ENCODE measurements around the gene C20orf144. TPM values are rescaled to one million over a fixed set of nuclear protein-coding genes. Genes with fewer than 3 reads are reported as not detected.

Gene C20orf144
- total and polyA plus RNA-seq, 4 donors, result not detected

DNA sequence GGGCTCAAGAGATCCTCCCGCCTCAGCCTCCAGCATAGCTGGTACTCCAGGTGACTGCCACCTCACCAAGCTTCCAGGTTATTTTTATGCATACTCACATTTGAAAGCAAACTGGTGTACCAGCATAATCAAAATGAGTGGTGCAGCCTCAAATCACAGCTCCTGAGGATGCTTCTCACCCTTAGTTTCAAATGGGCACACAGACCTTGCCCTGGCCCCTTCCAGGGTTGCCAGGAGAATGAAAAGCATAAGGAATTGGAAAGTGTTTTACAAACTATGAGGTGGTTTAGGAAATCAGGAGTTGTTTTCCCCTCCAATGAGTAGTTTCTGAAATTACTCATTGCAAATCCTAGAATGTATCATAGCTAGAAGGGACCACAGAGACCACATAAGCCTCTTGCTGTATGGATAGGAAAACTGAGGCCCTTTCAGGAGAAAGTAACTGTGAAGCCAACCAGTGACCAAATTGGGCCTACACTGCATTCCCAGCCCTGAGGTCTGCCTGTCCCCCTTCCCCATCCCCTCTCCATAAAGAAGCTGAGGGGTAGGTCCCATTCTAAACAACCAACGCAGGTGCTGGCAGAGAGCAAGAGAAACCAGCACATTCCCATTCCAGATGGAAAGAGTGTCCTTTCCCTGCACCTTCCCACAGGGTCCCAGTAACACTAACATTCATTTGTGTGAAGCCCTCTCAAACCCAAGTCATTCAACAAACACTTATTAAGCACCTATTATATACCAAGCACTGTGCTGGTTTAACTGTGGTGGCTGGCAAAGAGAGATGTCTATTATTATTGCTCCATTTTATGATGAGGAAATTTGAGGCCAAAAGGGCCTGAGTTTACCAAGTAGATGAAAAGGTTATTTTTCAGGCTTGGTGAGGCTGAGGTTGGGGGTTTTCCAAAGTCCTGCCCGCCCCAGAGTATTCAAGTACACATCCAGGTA lies 26.1 kb downstream of the C20orf144 start:
- 96% methylated on average over 3 of the region's 3 CpGs for WGBS

More for the DNA sequence above, 26.1 kb downstream of the C20orf144 start:
- Histone ChIP-seq H3K27me3 (ENCODE audit: control insufficient read depth in 4 of 4, insufficient read depth in 4 of 4, low read length in 3 of 4) (no peaks in the 10 kb centered on the region), H3K27ac (ENCODE audit: low read depth in 1 of 2, low read length in 2 of 2) (no peak overlapping the region), H3K4me3 (ENCODE audit: low read depth in 1 of 3, low read length in 3 of 3) (no peak overlapping the region), H3K9ac (ENCODE audit: low read depth in 1 of 2, low read length in 2 of 2) (no peak overlapping the region), H3K36me3 (ENCODE audit: control insufficient read depth in 4 of 4, insufficient read depth in 3 of 4, low read depth in 1 of 4, low read length in 3 of 4) (no peaks in the 10 kb centered on the region), H3K4me1 (ENCODE audit: control insufficient read depth in 4 of 4, insufficient read depth in 4 of 4, low read length in 3 of 4) (peaks cover 2 to 19% (median 8%) of the 10 kb centered on the region in 4 donors), H3K9me3 (ENCODE audit: control insufficient read depth in 4 of 4, low read length in 3 of 4) (no peaks in the 10 kb centered on the region)
- no peak for DNase-seq (ENCODE audit: low spot score)
- TF ChIP-seq RAD21 (IDR thresholded peaks at IDR 0.05) (no peak), TAF1 (conservative IDR thresholded peaks at IDR 0.05) (no peak), YY1 (IDR thresholded peaks at IDR 0.05) (no peak), NR2F2 (IDR thresholded peaks at IDR 0.05) (no peak), GABPA (IDR thresholded peaks at IDR 0.05 in 1 of 2, conservative IDR thresholded peaks at IDR 0.05 in 1 of 2) (no peak), HNF4A (conservative IDR thresholded peaks at IDR 0.05) (no peak), RXRA (IDR thresholded peaks at IDR 0.05) (no peak), JUND (IDR thresholded peaks at IDR 0.05) (no peak), FOXA1 (IDR thresholded peaks at IDR 0.05) (no peak), SP1 (IDR thresholded peaks at IDR 0.05) (no peak), HNF4G (IDR thresholded peaks at IDR 0.05) (no peak), FOXA2 (IDR thresholded peaks at IDR 0.05) (no peak)
- TF ChIP-seq, protein P1, sequence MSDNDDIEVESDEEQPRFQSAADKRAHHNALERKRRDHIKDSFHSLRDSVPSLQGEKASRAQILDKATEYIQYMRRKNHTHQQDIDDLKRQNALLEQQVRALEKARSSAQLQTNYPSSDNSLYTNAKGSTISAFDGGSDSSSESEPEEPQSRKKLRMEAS (IDR thresholded peaks at IDR 0.05), result no peak
- TF ChIP-seq, protein P2, sequence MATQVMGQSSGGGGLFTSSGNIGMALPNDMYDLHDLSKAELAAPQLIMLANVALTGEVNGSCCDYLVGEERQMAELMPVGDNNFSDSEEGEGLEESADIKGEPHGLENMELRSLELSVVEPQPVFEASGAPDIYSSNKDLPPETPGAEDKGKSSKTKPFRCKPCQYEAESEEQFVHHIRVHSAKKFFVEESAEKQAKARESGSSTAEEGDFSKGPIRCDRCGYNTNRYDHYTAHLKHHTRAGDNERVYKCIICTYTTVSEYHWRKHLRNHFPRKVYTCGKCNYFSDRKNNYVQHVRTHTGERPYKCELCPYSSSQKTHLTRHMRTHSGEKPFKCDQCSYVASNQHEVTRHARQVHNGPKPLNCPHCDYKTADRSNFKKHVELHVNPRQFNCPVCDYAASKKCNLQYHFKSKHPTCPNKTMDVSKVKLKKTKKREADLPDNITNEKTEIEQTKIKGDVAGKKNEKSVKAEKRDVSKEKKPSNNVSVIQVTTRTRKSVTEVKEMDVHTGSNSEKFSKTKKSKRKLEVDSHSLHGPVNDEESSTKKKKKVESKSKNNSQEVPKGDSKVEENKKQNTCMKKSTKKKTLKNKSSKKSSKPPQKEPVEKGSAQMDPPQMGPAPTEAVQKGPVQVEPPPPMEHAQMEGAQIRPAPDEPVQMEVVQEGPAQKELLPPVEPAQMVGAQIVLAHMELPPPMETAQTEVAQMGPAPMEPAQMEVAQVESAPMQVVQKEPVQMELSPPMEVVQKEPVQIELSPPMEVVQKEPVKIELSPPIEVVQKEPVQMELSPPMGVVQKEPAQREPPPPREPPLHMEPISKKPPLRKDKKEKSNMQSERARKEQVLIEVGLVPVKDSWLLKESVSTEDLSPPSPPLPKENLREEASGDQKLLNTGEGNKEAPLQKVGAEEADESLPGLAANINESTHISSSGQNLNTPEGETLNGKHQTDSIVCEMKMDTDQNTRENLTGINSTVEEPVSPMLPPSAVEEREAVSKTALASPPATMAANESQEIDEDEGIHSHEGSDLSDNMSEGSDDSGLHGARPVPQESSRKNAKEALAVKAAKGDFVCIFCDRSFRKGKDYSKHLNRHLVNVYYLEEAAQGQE (IDR thresholded peaks at IDR 0.05), result no peak
- TF ChIP-seq, protein P3, sequence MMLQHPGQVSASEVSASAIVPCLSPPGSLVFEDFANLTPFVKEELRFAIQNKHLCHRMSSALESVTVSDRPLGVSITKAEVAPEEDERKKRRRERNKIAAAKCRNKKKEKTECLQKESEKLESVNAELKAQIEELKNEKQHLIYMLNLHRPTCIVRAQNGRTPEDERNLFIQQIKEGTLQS (IDR thresholded peaks at IDR 0.05), result no peak
- TF ChIP-seq, protein P4, sequence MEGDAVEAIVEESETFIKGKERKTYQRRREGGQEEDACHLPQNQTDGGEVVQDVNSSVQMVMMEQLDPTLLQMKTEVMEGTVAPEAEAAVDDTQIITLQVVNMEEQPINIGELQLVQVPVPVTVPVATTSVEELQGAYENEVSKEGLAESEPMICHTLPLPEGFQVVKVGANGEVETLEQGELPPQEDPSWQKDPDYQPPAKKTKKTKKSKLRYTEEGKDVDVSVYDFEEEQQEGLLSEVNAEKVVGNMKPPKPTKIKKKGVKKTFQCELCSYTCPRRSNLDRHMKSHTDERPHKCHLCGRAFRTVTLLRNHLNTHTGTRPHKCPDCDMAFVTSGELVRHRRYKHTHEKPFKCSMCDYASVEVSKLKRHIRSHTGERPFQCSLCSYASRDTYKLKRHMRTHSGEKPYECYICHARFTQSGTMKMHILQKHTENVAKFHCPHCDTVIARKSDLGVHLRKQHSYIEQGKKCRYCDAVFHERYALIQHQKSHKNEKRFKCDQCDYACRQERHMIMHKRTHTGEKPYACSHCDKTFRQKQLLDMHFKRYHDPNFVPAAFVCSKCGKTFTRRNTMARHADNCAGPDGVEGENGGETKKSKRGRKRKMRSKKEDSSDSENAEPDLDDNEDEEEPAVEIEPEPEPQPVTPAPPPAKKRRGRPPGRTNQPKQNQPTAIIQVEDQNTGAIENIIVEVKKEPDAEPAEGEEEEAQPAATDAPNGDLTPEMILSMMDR (IDR thresholded peaks at IDR 0.05; ENCODE audit: low read depth, low read length, missing input control), result no peak
- TF ChIP-seq, protein P5, sequence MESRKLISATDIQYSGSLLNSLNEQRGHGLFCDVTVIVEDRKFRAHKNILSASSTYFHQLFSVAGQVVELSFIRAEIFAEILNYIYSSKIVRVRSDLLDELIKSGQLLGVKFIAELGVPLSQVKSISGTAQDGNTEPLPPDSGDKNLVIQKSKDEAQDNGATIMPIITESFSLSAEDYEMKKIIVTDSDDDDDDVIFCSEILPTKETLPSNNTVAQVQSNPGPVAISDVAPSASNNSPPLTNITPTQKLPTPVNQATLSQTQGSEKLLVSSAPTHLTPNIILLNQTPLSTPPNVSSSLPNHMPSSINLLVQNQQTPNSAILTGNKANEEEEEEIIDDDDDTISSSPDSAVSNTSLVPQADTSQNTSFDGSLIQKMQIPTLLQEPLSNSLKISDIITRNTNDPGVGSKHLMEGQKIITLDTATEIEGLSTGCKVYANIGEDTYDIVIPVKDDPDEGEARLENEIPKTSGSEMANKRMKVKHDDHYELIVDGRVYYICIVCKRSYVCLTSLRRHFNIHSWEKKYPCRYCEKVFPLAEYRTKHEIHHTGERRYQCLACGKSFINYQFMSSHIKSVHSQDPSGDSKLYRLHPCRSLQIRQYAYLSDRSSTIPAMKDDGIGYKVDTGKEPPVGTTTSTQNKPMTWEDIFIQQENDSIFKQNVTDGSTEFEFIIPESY (IDR thresholded peaks at IDR 0.05), result no peak
